ENCODE measurements around the gene COL4A2. TPM values are rescaled to one million over a fixed set of nuclear protein-coding genes. Genes with fewer than 3 reads are reported as not detected.

The COL4A2 gene
- total RNA-seq, 1 experiment from 2014 or later, result 1.6 TPM

DNA sequence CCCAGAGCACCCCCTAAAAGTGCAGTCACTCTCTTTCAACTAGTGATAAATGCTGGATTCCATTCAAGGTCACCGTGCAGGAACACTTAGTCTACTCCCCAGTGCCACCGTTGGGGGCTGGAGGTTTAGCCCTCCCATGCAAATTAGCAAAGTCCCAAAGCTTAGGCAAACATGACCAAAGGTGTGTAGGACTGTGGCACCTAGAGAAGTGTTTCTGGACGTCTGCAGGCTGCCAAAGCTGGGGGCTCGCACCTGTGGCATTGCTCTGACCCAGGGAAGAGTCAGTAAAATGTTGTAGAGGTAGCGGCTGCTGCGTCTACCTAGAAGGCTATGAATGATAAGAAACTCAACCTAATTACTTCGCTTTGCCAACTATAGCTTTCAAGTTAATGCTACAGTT is 14.0 kb upstream of the COL4A2 start (continued):
- TF ChIP-seq, protein P1, sequence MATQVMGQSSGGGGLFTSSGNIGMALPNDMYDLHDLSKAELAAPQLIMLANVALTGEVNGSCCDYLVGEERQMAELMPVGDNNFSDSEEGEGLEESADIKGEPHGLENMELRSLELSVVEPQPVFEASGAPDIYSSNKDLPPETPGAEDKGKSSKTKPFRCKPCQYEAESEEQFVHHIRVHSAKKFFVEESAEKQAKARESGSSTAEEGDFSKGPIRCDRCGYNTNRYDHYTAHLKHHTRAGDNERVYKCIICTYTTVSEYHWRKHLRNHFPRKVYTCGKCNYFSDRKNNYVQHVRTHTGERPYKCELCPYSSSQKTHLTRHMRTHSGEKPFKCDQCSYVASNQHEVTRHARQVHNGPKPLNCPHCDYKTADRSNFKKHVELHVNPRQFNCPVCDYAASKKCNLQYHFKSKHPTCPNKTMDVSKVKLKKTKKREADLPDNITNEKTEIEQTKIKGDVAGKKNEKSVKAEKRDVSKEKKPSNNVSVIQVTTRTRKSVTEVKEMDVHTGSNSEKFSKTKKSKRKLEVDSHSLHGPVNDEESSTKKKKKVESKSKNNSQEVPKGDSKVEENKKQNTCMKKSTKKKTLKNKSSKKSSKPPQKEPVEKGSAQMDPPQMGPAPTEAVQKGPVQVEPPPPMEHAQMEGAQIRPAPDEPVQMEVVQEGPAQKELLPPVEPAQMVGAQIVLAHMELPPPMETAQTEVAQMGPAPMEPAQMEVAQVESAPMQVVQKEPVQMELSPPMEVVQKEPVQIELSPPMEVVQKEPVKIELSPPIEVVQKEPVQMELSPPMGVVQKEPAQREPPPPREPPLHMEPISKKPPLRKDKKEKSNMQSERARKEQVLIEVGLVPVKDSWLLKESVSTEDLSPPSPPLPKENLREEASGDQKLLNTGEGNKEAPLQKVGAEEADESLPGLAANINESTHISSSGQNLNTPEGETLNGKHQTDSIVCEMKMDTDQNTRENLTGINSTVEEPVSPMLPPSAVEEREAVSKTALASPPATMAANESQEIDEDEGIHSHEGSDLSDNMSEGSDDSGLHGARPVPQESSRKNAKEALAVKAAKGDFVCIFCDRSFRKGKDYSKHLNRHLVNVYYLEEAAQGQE (IDR thresholded peaks at IDR 0.05; ENCODE audit: low read depth), result no peak
- TF ChIP-seq CEBPB (IDR thresholded peaks at IDR 0.05; ENCODE audit: low read depth), result no peak
- TF ChIP-seq YY1 (IDR thresholded peaks at IDR 0.05; ENCODE audit: extremely low read depth, insufficient replicate concordance, low read depth, low read length), result no peak
- TF ChIP-seq SIN3A (IDR thresholded peaks at IDR 0.05; ENCODE audit: low read depth), result no peak
- no peak for TF ChIP-seq RAD21 (IDR thresholded peaks at IDR 0.05; ENCODE audit: low read depth)
- TF ChIP-seq ZFX (IDR thresholded peaks at IDR 0.05), result no peak
- TF ChIP-seq POLR2A (IDR thresholded peaks at IDR 0.05; ENCODE audit: borderline replicate concordance, extremely low read depth, insufficient read depth, insufficient read length), result no peak
- TF ChIP-seq SP1 (IDR thresholded peaks at IDR 0.05; ENCODE audit: low read depth), result no peak
- TF ChIP-seq POLR2AphosphoS5 (IDR thresholded peaks at IDR 0.05; ENCODE audit: low read depth, low read length), result no peak
- no peak for TF ChIP-seq ZNF274 (IDR thresholded peaks at IDR 0.05; ENCODE audit: low read depth, low read length)
- TF ChIP-seq, protein P2, sequence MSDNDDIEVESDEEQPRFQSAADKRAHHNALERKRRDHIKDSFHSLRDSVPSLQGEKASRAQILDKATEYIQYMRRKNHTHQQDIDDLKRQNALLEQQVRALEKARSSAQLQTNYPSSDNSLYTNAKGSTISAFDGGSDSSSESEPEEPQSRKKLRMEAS (IDR thresholded peaks at IDR 0.05), result no peak

DNA sequence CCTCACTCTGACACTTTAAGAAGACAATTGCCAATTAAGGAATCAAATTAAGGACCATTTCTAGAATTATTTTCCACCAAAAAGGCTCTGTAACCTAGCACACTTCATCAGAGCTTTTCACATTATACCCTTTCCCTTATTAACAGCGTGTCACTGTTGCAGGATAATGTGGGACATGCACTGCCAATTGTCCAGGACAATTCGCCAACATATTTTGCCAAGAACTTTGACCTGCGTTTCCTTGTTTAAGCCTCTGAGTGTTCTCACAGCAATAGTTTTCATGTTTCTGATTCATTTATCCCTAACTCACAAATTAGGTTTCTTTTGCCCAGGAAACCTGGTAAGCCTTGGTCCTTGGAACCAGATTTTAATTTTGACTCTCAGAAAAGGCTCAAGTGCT is 13.4 kb upstream of the COL4A2 start:
- Histone ChIP-seq H3K27me3 (ENCODE audit: insufficient read depth, low read length) (peaks cover 52% of the 10 kb centered on the region), H3K27ac (ENCODE audit: low read depth, low read length) (no peak overlapping the region), H3K4me2 (ENCODE audit: low read length) (no peak overlapping the region), H2AFZ (ENCODE audit: low read depth, low read length, poor library complexity, severe bottlenecking) (no peak overlapping the region), H3K4me1 (ENCODE audit: control insufficient read depth in 1 of 2, insufficient read depth in 2 of 2, low read length in 2 of 2) (no peaks in the 10 kb centered on the region), H3K9ac (ENCODE audit: low read length) (no peak overlapping the region), H3K9me2 (ENCODE audit: insufficient read depth) (no peaks in the 10 kb centered on the region), H3K4me3 (replicated peaks in 1 of 2; ENCODE audit: low read depth in 1 of 2, low read length in 2 of 2) (no peak overlapping the region), H3K36me3 (ENCODE audit: control insufficient read depth in 1 of 2, insufficient read depth in 2 of 2, low read length in 2 of 2) (no peaks in the 10 kb centered on the region), H3K79me2 (ENCODE audit: insufficient read depth, low read length) (no peaks in the 10 kb centered on the region), H4K20me1 (ENCODE audit: insufficient read depth) (no peaks in the 10 kb centered on the region), H3K9me3 (ENCODE audit: control insufficient read depth in 1 of 2, insufficient read depth in 1 of 2, low read depth in 1 of 2, low read length in 2 of 2) (no peaks in the 10 kb centered on the region)
- no TSS peak for BruUV-seq (replicated peaks)
- no peak for DNase-seq (ENCODE audit: low read depth, low spot score)
- CTCF ChIA-PET, result no interaction called here
- intact Hi-C loops (cut with micrococcal nuclease), result no loop called here
- RAD21 ChIA-PET (ENCODE audit: low non-redundant PET in 1 of 2, low total read pairs in 2 of 2, uncharacterized antibody in 2 of 2, unreplicated experiment in 2 of 2), result no interaction called here
- no peak for TF ChIP-seq TCF7L2 (IDR thresholded peaks at IDR 0.05; ENCODE audit: borderline replicate concordance, extremely low read depth, insufficient read depth, insufficient read length)
- ATAC-seq, result no peak
- POLR2A ChIA-PET, result no interaction called here
